Tibial nerve (tissue), 4 donors: ENCODE measurements around the gene KDM4C. TPM values are rescaled to one million over a fixed set of nuclear protein-coding genes. Genes with fewer than 3 reads are reported as not detected.

Experiments used
- DNase-seq, 2 donors: peaks; one replicate each; pipeline ENCODE4 v3.0.0-alpha.2; 2019; ENCODE audit warnings: low spot score in 2 of 2
- H3K27ac ChIP-seq, 4 donors: fragments of 200-600 bp; sonication (generic) in 3 of 4; one replicate each; pipeline ENCODE4 v1.5.1; 2017 to 2019; ENCODE audit warnings: mild to moderate bottlenecking in 1 of 4
- H3K27me3 ChIP-seq, 2 donors: fragments of 200-600 bp; sonication (generic) in 1 of 2; one replicate each; pipeline versions ENCODE4 v1.5.1 to v1.6.0; 2017 to 2019
- H3K36me3 ChIP-seq, 3 donors: fragments of 200-600 bp; sonication (generic); one replicate each; pipeline ENCODE4 v1.5.1; 2018 to 2019
- H3K4me1 ChIP-seq, 4 donors: fragments of 200-600 bp; sonication (generic) in 3 of 4; one replicate each; pipeline ENCODE4 v1.5.1; 2017 to 2019
- H3K4me3 ChIP-seq, 4 donors: fragments of 200-600 bp; sonication (generic) in 3 of 4; one replicate each; pipeline ENCODE4 v1.5.1; 2017 to 2019; ENCODE audit warnings: mild to moderate bottlenecking in 1 of 4, moderate library complexity in 1 of 4
- H3K9me3 ChIP-seq, 4 donors: fragments of 200-600 bp; sonication (generic) in 3 of 4; one replicate each; pipeline ENCODE4 v1.5.1; 2017 to 2019
- EP300 ChIP-seq, 2 donors: sonication (generic); formaldehyde crosslinking; IDR thresholded peaks; one replicate each; pipeline ENCODE4 v1.6.1; 2017; ENCODE audit warnings: antibody characterized with exemption in 2 of 2, mild to moderate bottlenecking in 1 of 2
- POLR2A ChIP-seq, 2 donors: fragments of 450-650 bp; IDR thresholded peaks; one replicate each; pipeline ENCODE4 v1.6.1; 2017; ENCODE audit warnings: antibody characterized with exemption in 2 of 2, mild to moderate bottlenecking in 2 of 2, moderate library complexity in 2 of 2
- WGBS, 2 donors: methylation state at CpG; one replicate each; pipeline ENCODE4 v1.1.5; 2018; 5-methylcytosine and 5-hydroxymethylcytosine counted together
- total RNA-seq, 4 donors: library from RNA; depleted of rRNA; stranded (reverse); fragments of >200 nt; gene quantifications; one replicate each; pipeline ENCODE4 v1.1.0, GENCODE V29; 2016
- TF ChIP-seq, protein P1 (sequence below), 5 experiments: fragments of 200-600 bp in 3 of 5; fragments of 450-650 bp in 2 of 5; sonication (generic) in 3 of 5; IDR thresholded peaks; one replicate each; pipeline ENCODE4 v1.5.1; 2016 to 2019; ENCODE audit warnings: antibody characterized with exemption in 5 of 5, mild to moderate bottlenecking in 3 of 5, moderate library complexity in 2 of 5

Gene KDM4C
- total RNA-seq, 4 donors from 2014 or later: 27.8 to 47.7 (median 38.1) TPM

DNA sequence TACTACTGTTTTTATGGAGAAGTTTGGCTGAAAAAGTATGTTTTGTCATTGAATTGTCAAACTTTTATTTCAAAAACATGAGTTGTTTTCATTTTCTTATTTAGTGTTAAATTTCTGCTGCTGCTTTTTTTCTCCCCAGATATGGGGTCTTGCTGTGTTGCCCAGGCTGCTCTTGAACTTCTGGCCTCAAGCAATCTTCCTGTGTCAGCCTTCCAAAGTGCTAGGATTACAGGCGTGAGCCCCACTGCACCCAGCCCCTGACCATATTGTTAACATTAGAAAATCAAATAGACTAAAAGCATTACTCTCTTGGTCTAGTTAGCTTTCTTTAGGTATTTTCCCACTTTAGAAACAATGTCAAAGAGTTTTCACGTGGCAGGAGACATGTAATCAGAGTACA lies 215.3 kb downstream of the KDM4C start:
- WGBS, 2 donors: 71 to 79% methylated on average over 2 of the region's 2 CpGs
- TF ChIP-seq POLR2A (IDR thresholded peaks at IDR 0.05): no peak
- TF ChIP-seq, protein P1, sequence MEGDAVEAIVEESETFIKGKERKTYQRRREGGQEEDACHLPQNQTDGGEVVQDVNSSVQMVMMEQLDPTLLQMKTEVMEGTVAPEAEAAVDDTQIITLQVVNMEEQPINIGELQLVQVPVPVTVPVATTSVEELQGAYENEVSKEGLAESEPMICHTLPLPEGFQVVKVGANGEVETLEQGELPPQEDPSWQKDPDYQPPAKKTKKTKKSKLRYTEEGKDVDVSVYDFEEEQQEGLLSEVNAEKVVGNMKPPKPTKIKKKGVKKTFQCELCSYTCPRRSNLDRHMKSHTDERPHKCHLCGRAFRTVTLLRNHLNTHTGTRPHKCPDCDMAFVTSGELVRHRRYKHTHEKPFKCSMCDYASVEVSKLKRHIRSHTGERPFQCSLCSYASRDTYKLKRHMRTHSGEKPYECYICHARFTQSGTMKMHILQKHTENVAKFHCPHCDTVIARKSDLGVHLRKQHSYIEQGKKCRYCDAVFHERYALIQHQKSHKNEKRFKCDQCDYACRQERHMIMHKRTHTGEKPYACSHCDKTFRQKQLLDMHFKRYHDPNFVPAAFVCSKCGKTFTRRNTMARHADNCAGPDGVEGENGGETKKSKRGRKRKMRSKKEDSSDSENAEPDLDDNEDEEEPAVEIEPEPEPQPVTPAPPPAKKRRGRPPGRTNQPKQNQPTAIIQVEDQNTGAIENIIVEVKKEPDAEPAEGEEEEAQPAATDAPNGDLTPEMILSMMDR (IDR thresholded peaks at IDR 0.05): no peak
- no peak for TF ChIP-seq EP300 (IDR thresholded peaks at IDR 0.05)
- no peak overlapping the region for H3K4me3 ChIP-seq
- H3K27ac ChIP-seq: no peak overlapping the region
- no peaks in the 10 kb centered on the region for H3K4me1 ChIP-seq
- no peaks in the 10 kb centered on the region for H3K9me3 ChIP-seq
- DNase-seq: no peak
- H3K36me3 ChIP-seq: no peaks in the 10 kb centered on the region
- no peaks in the 10 kb centered on the region for H3K27me3 ChIP-seq

DNA sequence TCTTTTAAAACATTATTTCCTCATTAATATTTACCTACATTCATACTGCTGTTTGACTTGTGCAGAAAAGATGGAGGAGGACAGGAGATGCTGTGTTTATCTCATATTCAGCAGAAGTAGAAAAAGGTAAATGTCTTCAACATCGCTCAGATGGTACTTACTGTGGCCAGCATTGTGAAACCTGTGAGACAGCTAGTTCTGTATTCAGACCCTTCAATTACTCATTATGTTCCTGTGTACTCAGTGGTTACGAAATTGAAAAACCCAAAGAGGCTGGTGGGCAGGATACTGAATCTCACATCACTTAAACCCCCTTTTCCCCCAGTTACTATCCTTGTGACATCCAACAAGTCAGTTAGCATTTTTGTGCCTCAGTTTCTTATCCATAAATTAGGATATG lies 216.0 kb downstream of the KDM4C start:
- WGBS, 2 donors: 84 to 85% methylated on average over 2 of the region's 2 CpGs
- no peaks in the 10 kb centered on the region for H3K9me3 ChIP-seq
- H3K4me1 ChIP-seq: no peaks in the 10 kb centered on the region
- no peaks in the 10 kb centered on the region for H3K36me3 ChIP-seq
- TF ChIP-seq EP300 (IDR thresholded peaks at IDR 0.05): no peak
- TF ChIP-seq POLR2A (IDR thresholded peaks at IDR 0.05): no peak
- TF ChIP-seq, protein P1 (IDR thresholded peaks at IDR 0.05): no peak
- H3K4me3 ChIP-seq: no peak overlapping the region
- no peak for DNase-seq
- H3K27me3 ChIP-seq: no peaks in the 10 kb centered on the region
- H3K27ac ChIP-seq: no peak overlapping the region

DNA sequence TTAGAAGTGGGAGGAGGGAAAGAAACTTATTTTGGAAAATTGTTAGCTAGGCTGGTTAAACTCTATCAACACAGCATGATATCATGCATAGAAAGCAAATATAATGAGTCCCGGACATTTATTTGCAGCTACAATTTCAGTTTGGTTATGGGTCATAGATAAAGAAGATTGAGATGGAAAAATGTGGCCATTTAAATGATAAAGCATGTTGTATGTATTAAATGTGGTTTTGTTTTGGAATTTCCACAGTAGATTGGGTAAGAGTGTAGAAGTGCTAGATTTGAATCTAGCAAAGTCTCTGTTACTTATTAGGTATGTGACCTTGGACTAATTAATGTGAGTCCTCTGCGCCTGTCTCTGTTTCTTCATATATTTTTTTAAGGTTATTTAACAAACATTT lies 217.4 kb downstream of the KDM4C start:
- Histone ChIP-seq H3K36me3 (no peaks in the 10 kb centered on the region), H3K4me3 (no peak overlapping the region), H3K4me1 (no peaks in the 10 kb centered on the region), H3K9me3 (no peaks in the 10 kb centered on the region), H3K27ac (no peak overlapping the region), H3K27me3 (no peaks in the 10 kb centered on the region)
- TF ChIP-seq EP300 (IDR thresholded peaks at IDR 0.05) (no peak), POLR2A (IDR thresholded peaks at IDR 0.05) (no peak)
- TF ChIP-seq, protein P1 (IDR thresholded peaks at IDR 0.05): no peak
- DNase-seq: no peak
- WGBS, 2 donors: 91 to 93% methylated on average over 2 of the region's 2 CpGs

DNA sequence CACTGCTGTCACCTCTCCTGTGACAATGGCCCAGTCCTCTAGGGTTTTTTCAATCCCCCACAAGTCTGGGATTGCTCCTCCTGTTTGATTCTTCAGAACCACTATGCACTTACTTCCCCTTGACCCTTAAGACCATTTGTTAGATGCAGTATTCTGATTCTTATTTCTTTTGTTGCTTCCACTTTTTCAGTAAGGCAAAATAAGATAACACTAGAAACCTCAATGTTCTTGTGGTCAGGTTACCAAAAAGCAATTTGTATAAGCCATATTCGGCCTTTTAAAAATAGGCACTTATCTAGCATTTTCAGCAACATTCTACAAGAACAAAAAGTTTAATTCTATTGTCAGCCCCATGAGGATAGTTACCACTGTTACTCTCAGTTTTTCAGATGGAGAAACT lies 220.0 kb downstream of the KDM4C start:
- no peaks in the 10 kb centered on the region for H3K9me3 ChIP-seq

DNA sequence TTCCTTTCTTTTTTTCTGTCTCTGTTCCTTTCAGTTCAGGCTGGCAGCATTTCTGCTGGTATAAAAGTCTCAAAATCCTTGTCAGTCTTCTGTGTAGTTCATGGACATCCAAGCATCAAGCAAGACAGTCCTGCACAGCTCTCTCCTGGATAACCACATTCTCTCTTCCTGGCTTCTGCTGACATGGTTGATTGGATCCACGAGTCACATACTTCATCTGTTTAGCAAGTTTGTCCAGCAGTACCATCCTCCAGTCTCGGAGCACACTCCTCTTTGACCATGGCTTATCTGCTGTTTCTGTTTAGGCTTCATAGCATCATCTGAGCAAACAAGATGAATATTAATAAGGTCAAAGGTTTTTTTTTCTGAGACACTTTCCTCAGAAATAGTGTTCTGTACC lies 220.8 kb downstream of the KDM4C start:
- no peak overlapping the region for H3K4me3 ChIP-seq
- H3K27ac ChIP-seq: no peak overlapping the region
- no peak for DNase-seq
- TF ChIP-seq, protein P1 (IDR thresholded peaks at IDR 0.05): no peak
- TF ChIP-seq POLR2A (IDR thresholded peaks at IDR 0.05) (no peak), EP300 (IDR thresholded peaks at IDR 0.05) (no peak)
- 82 to 87% methylated on average over 2 of the region's 2 CpGs for WGBS, 2 donors
- H3K36me3 ChIP-seq: peaks cover 0 to 14% (median 0%) of the 10 kb centered on the region in 3 donors
- H3K27me3 ChIP-seq: no peaks in the 10 kb centered on the region
- H3K4me1 ChIP-seq: no peaks in the 10 kb centered on the region
- H3K9me3 ChIP-seq: no peaks in the 10 kb centered on the region

More for the DNA sequence above, 220.0 kb downstream of the KDM4C start:
- TF ChIP-seq, protein P1 (IDR thresholded peaks at IDR 0.05): no peak
- TF ChIP-seq POLR2A (IDR thresholded peaks at IDR 0.05) (no peak), EP300 (IDR thresholded peaks at IDR 0.05) (no peak)
- Histone ChIP-seq H3K27me3 (no peaks in the 10 kb centered on the region), H3K27ac (no peak overlapping the region), H3K36me3 (peaks cover 0 to 10% (median 0%) of the 10 kb centered on the region in 3 donors), H3K4me1 (no peaks in the 10 kb centered on the region), H3K4me3 (no peak overlapping the region)
- DNase-seq: no peak
- 91 to 96% methylated on average over 1 of the region's 1 CpG for WGBS, 2 donors
